Neural progenitor cell (in vitro differentiated cells): ENCODE results near the gene UFSP1. TPM values are rescaled to one million over a fixed set of nuclear protein-coding genes. Genes with fewer than 3 reads are reported as not detected.

Experiments used
- DNase-seq: peaks from one replicate; pipeline ENCODE4 v3.0.0-alpha.2; 2016; ENCODE audit warnings: low spot score
- H2AFZ ChIP-seq: fragments of 200-600 bp; sonication (generic); replicated peaks from 2 replicates; pipeline ENCODE4 v1.6.1; 2016; ENCODE audit warnings: antibody characterized with exemption
- H3F3A ChIP-seq: fragments of 200-600 bp; sonication (generic); 2 replicates; pipeline ENCODE4 v1.6.1; 2016; ENCODE audit warnings: antibody characterized with exemption, low read depth
- H3K27ac ChIP-seq: fragments of 200-600 bp; sonication (generic); 2 replicates; pipeline ENCODE4 v1.5.1; 2016; ENCODE audit warnings: mild to moderate bottlenecking
- H3K27me3 ChIP-seq: fragments of 200-600 bp; sonication (generic); 2 replicates; pipeline ENCODE4 v1.6.1; 2016; ENCODE audit warnings: mild to moderate bottlenecking, moderate library complexity
- H3K36me3 ChIP-seq: fragments of 200-600 bp; sonication (generic); 2 replicates; pipeline ENCODE4 v1.5.1; 2016
- H3K4me1 ChIP-seq: fragments of 200-600 bp; sonication (generic); 2 replicates; pipeline ENCODE4 v1.6.1; 2016; ENCODE audit warnings: mixed run types
- H3K4me2 ChIP-seq: fragments of 200-600 bp; sonication (generic); 2 replicates; pipeline ENCODE4 v1.6.1; 2016
- H3K4me3 ChIP-seq: fragments of 200-600 bp; sonication (generic); 2 replicates; pipeline ENCODE4 v1.5.1; 2016
- H3K79me2 ChIP-seq: fragments of 200-600 bp; sonication (generic); 2 replicates; pipeline ENCODE4 v1.6.1; 2016; ENCODE audit warnings: low read depth
- H3K9ac ChIP-seq: fragments of 200-600 bp; sonication (generic); 2 replicates; pipeline ENCODE4 v1.6.1; 2016
- H3K9me3 ChIP-seq: fragments of 200-600 bp; sonication (generic); 2 replicates; pipeline ENCODE4 v1.5.1; 2016; ENCODE audit warnings: low read depth
- H4K20me1 ChIP-seq: fragments of 200-600 bp; sonication (generic); 2 replicates; pipeline ENCODE4 v1.6.1; 2016; ENCODE audit warnings: low read depth
- H3K27ac Mint-ChIP-seq: 3 replicates; pipeline ENCODE4 v1.8.0; 2021; ENCODE audit warnings: mixed read lengths
- H3K27me3 Mint-ChIP-seq: 2 replicates; pipeline ENCODE4 v1.8.0; 2022; ENCODE audit warnings: low read depth, mild to moderate bottlenecking, inconsistent platforms, moderate library complexity, mixed read lengths; ENCODE audit not compliant: insufficient read depth
- H3K36me3 Mint-ChIP-seq: 3 replicates; pipeline ENCODE4 v1.8.0; 2021; ENCODE audit warnings: mixed read lengths
- H3K4me1 Mint-ChIP-seq: 3 replicates; pipeline ENCODE4 v1.8.0; 2021; ENCODE audit warnings: mixed read lengths
- H3K4me3 Mint-ChIP-seq: 3 replicates; pipeline ENCODE4 v1.8.0; 2021; ENCODE audit warnings: mild to moderate bottlenecking, moderate library complexity, mixed read lengths
- H3K9me3 Mint-ChIP-seq: 3 replicates; pipeline ENCODE4 v1.8.0; 2020; ENCODE audit warnings: mixed read lengths
- EZH2 ChIP-seq: fragments of 200-600 bp; sonication (generic); IDR thresholded peaks from 2 replicates; pipeline ENCODE4 v1.6.1; 2017; ENCODE audit warnings: antibody characterized with exemption, mild to moderate bottlenecking, moderate library complexity
- EZH2phosphoT487 ChIP-seq: fragments of 200-600 bp; sonication (generic); IDR thresholded peaks from 2 replicates; pipeline ENCODE4 v1.6.1; 2017; ENCODE audit warnings: antibody characterized with exemption
- total RNA-seq: library from RNA; depleted of rRNA; stranded (reverse); fragments of >200 nt; gene quantifications from 2 replicates; pipeline ENCODE4 v1.2.3, GENCODE V29; 2015; ENCODE audit warnings: low replicate concordance
- TF ChIP-seq, protein P1 (sequence below): fragments of 200-600 bp; sonication (generic); IDR thresholded peaks from 2 replicates; pipeline ENCODE4 v1.5.1; 2017; ENCODE audit warnings: antibody characterized with exemption, mild to moderate bottlenecking

The UFSP1 gene
- total RNA-seq, 1 donor from 2014 or later: not detected

DNA sequence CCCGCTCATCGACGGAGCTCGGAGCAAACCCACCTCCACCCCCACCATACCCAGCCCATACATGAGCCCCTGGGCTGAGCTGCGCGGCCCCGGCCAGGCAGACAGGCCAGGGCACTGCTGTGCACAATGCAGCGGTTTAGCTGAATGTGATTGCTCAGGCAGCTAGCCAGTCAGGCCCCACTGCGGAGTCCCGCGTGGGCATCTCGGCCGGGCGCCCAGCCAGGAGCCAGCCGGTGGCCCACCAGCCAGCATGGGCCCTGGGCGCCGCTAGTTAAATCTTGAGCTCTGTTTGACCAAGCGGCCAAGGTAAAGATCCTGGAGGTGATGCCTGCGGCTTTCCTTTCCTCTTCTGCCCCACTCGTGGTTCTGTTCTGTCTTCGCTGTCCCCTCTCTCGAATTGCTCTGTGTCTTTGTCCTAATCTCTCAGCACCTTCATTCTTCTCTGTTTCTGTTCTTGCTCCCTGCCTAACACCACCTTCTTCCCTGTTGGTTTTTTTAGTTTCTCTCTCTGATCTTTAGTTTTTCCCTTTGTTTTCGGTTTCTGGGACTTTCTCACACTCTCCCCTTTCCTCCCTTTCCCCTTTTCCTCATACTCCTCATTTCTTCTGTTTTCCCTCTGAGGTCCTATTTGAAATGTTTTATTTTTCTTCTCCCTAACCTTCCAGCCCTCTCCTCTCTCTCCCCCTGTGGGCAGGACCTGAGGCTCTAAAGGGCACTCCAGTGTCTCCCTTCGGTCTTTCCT is 6.6 kb downstream of the UFSP1 start:
- Mint-ChIP-seq H3K9me3 (no peaks in the 10 kb centered on the region), H3K27me3 (peaks cover 15% of the 10 kb centered on the region), H3K36me3 (peaks cover 65% of the 10 kb centered on the region), H3K27ac (no peak overlapping the region), H3K4me3 (no peak overlapping the region), H3K4me1 (peaks cover 27% of the 10 kb centered on the region)
- TF ChIP-seq, protein P1, sequence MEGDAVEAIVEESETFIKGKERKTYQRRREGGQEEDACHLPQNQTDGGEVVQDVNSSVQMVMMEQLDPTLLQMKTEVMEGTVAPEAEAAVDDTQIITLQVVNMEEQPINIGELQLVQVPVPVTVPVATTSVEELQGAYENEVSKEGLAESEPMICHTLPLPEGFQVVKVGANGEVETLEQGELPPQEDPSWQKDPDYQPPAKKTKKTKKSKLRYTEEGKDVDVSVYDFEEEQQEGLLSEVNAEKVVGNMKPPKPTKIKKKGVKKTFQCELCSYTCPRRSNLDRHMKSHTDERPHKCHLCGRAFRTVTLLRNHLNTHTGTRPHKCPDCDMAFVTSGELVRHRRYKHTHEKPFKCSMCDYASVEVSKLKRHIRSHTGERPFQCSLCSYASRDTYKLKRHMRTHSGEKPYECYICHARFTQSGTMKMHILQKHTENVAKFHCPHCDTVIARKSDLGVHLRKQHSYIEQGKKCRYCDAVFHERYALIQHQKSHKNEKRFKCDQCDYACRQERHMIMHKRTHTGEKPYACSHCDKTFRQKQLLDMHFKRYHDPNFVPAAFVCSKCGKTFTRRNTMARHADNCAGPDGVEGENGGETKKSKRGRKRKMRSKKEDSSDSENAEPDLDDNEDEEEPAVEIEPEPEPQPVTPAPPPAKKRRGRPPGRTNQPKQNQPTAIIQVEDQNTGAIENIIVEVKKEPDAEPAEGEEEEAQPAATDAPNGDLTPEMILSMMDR: no peak
- TF ChIP-seq EZH2 (no peak), EZH2phosphoT487 (no peak)
- H3F3A ChIP-seq: peaks cover 62% of the 10 kb centered on the region
- H3K4me1 ChIP-seq: peaks cover 17% of the 10 kb centered on the region
- no peak overlapping the region for H3K4me3 ChIP-seq
- no peak overlapping the region for H3K9ac ChIP-seq
- H3K36me3 ChIP-seq: peaks cover 5% of the 10 kb centered on the region
- DNase-seq: no peak
- no peaks in the 10 kb centered on the region for H3K9me3 ChIP-seq
- H2AFZ ChIP-seq: no peak overlapping the region
- H3K79me2 ChIP-seq: peaks cover 66% of the 10 kb centered on the region
- no peak overlapping the region for H3K27ac ChIP-seq
- H3K4me2 ChIP-seq: no peak overlapping the region
- no peaks in the 10 kb centered on the region for H3K27me3 ChIP-seq
- H4K20me1 ChIP-seq: peaks cover 91% of the 10 kb centered on the region

DNA sequence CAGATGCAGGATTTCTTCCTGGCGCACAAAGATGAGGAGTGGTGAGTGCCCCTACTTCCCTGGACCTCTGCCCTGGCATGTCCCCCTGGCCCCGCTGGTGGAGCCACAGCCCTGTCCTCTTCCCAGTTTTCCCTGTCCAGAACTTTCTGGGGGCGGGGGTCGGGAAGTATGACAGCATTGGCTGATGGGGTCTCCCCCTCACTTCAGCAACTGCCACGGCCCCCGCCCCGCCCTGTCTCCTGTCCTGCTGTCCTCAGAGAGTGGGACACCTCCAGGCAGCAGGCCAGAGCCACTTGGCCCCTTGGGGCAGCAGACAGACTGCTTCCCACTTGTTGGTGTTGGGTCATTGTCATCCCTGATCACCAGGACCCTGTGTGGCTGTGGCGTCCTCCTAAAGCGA is 7.3 kb downstream of the UFSP1 start:
- H3K4me2 ChIP-seq: no peak overlapping the region
- H3K4me3 ChIP-seq: no peak overlapping the region
- DNase-seq: no peak
- peaks cover 5% of the 10 kb centered on the region for H3K36me3 ChIP-seq
- H3K9me3 ChIP-seq: no peaks in the 10 kb centered on the region
- H3K27me3 ChIP-seq: no peaks in the 10 kb centered on the region
- Mint-ChIP-seq H3K27ac (no peak overlapping the region), H3K4me3 (peak overlapping the region; percentile 33), H3K9me3 (no peaks in the 10 kb centered on the region), H3K4me1 (peaks cover 27% of the 10 kb centered on the region), H3K27me3 (peaks cover 14% of the 10 kb centered on the region), H3K36me3 (peaks cover 65% of the 10 kb centered on the region)
- peaks cover 91% of the 10 kb centered on the region for H4K20me1 ChIP-seq
- no peak overlapping the region for H2AFZ ChIP-seq
- no peak overlapping the region for H3K27ac ChIP-seq
- no peak overlapping the region for H3K9ac ChIP-seq
- peaks cover 61% of the 10 kb centered on the region for H3F3A ChIP-seq
- TF ChIP-seq EZH2: no peak
- TF ChIP-seq, protein P1: no peak
- H3K79me2 ChIP-seq: peaks cover 73% of the 10 kb centered on the region
- peaks cover 17% of the 10 kb centered on the region for H3K4me1 ChIP-seq

DNA sequence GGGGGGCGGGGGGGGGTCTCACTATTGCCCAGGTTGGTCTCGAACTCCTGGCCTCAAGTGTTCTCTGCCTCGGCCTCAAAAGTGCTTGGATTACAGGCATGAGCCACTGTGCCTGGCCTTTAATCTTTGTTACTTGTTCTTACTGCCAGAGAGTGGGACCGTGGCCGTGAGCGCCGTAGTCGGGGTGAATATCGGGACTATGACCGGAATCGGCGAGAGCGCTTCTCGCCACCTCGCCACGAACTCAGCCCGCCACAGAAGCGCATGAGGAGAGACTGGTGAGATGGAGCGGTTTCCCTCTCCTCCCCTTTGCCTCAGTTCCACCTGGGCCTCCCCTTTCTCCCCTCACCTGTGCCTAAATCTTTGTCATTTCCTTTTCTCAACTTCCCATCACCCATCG is 8.4 kb downstream of the UFSP1 start:
- TF ChIP-seq EZH2phosphoT487: no peak
- TF ChIP-seq, protein P1: no peak
- TF ChIP-seq EZH2: no peak
- no peaks in the 10 kb centered on the region for H3K27me3 ChIP-seq
- no peak overlapping the region for H3K4me3 Mint-ChIP-seq
- no peak overlapping the region for H3K9ac ChIP-seq
- no peak overlapping the region for H3K4me2 ChIP-seq
- no peak overlapping the region for H3K27ac ChIP-seq
- peaks cover 13% of the 10 kb centered on the region for H3K36me3 ChIP-seq
- peaks cover 91% of the 10 kb centered on the region for H4K20me1 ChIP-seq
- DNase-seq: no peak
- peaks cover 82% of the 10 kb centered on the region for H3K79me2 ChIP-seq
- no peak overlapping the region for H3K27ac Mint-ChIP-seq
- H3K4me1 ChIP-seq: peaks cover 27% of the 10 kb centered on the region
- no peaks in the 10 kb centered on the region for H3K9me3 ChIP-seq
- H3K4me3 ChIP-seq: no peak overlapping the region
- peaks cover 62% of the 10 kb centered on the region for H3F3A ChIP-seq
- H3K27me3 Mint-ChIP-seq: peaks cover 10% of the 10 kb centered on the region
- H3K4me1 Mint-ChIP-seq: peaks cover 31% of the 10 kb centered on the region
- peaks cover 62% of the 10 kb centered on the region for H3K36me3 Mint-ChIP-seq
- no peaks in the 10 kb centered on the region for H3K9me3 Mint-ChIP-seq
- H2AFZ ChIP-seq: no peak overlapping the region
